Panc1 (cell line): Measurements from ENCODE around the gene PCNT. TPM values are rescaled to one million over a fixed set of nuclear protein-coding genes. Genes with fewer than 3 reads are reported as not detected.

Experiments
- ATAC-seq: fragments of 200-7000 bp; cut with Tn5 transposase; 2 replicates; pipeline ENCODE4 v1.9.1; 2020; ENCODE audit warnings: mild to moderate bottlenecking, moderate library complexity
- BruUV-seq: library from RNA; stranded (reverse); fragments of 400-500 nt; replicated peaks from 2 replicates; lab custom pipeline; 2021; lab: Mats Ljungman, UMichigan
- CTCF ChIA-PET: fragments of 300-600 bp; sonication (Branson Sonifier 250); formaldehyde crosslinking; loops from one replicate; lab custom pipeline; 2022; ENCODE audit warnings: antibody characterized with exemption; lab: Charles Lee
- POLR2A ChIA-PET: fragments of 300-600 bp; sonication (Branson Sonifier 250); formaldehyde crosslinking; loops from one replicate; lab custom pipeline; 2022; ENCODE audit warnings: antibody characterized with exemption; lab: Charles Lee
- DNase-seq: peaks from one replicate; pipeline ENCODE4 v3.0.0-alpha.2; 2010; ENCODE audit warnings: low read depth, low spot score
- H3K27ac ChIP-seq: 2 replicates; pipeline ENCODE4 v1.5.1; 2011; ENCODE audit warnings: mild to moderate bottlenecking, low read length, inconsistent platforms
- H3K27me3 ChIP-seq: fragments of 200-500 bp; sonication (Bioruptor generic); 2 replicates; pipeline ENCODE4 v1.6.0; 2014; ENCODE audit warnings: low read length, inconsistent platforms; ENCODE audit not compliant: control insufficient read depth, insufficient read depth
- H3K36me3 ChIP-seq: fragments of 200-500 bp; sonication (Bioruptor generic); 2 replicates; pipeline ENCODE4 v1.5.1; 2014; ENCODE audit warnings: inconsistent platforms, mild to moderate bottlenecking, low read length, moderate library complexity; ENCODE audit not compliant: control insufficient read depth, insufficient read depth
- H3K4me1 ChIP-seq: 2 replicates; pipeline ENCODE4 v1.5.1; 2011; ENCODE audit warnings: inconsistent platforms, mild to moderate bottlenecking, low read length, moderate library complexity; ENCODE audit not compliant: control insufficient read depth, insufficient read depth
- H3K4me3 ChIP-seq, 2 experiments: 2 replicates each; pipeline ENCODE4 v1.5.1; 2011 to 2012; ENCODE audit warnings: low read depth in 2 of 2, low read length in 2 of 2, mild to moderate bottlenecking in 2 of 2, inconsistent platforms in 1 of 2, moderate library complexity in 1 of 2
- H3K9me3 ChIP-seq: fragments of 200-500 bp; sonication (Bioruptor generic); 2 replicates; pipeline ENCODE4 v1.5.1; 2014; ENCODE audit warnings: low read depth, mild to moderate bottlenecking, inconsistent platforms, low read length, moderate library complexity; ENCODE audit not compliant: control insufficient read depth, insufficient read depth
- CTCF ChIP-seq: fragments of 450-650 bp; IDR thresholded peaks from 2 replicates; pipeline ENCODE4 v1.5.1; 2017; ENCODE audit warnings: mild to moderate bottlenecking
- POLR2AphosphoS5 ChIP-seq: IDR thresholded peaks from 2 replicates; pipeline ENCODE4 v1.6.1; 2012; ENCODE audit warnings: mild to moderate bottlenecking, low read depth, low read length, moderate library complexity
- REST ChIP-seq, 2 experiments: IDR thresholded peaks; 2 replicates each; pipeline ENCODE4 v1.6.1; 2011 to 2012; ENCODE audit warnings: low read depth in 2 of 2, control low read depth in 1 of 2, low read length in 1 of 2, mild to moderate bottlenecking in 1 of 2, moderate library complexity in 1 of 2; ENCODE audit not compliant: insufficient read depth in 1 of 2
- SIN3A ChIP-seq: IDR thresholded peaks from 2 replicates; pipeline ENCODE4 v1.6.1; 2012; ENCODE audit warnings: low read depth, mild to moderate bottlenecking, low read length, moderate library complexity, borderline replicate concordance; ENCODE audit not compliant: insufficient read depth
- TCF7L2 ChIP-seq: IDR thresholded peaks from 2 replicates; pipeline ENCODE4 v1.6.1; 2011; ENCODE audit warnings: mild to moderate bottlenecking, low read depth, low read length, inconsistent platforms
- in situ Hi-C: cut with HindIII; loops from 2 replicates; pipeline ENCODE4 v1.10.0; 2016; ENCODE audit warnings: low sequenced_read_pairs, low pct_unique_long_range_greater_than_20kb
- intact Hi-C: fragments of 100-400 bp; cut with micrococcal nuclease; formaldehyde crosslinking; loops from one replicate; pipeline ENCODE4 v1.10.0; 2022; ENCODE audit not compliant: unreplicated experiment
- total RNA-seq: library from RNA; stranded (reverse); gene quantifications from one replicate; pipeline ENCODE4 v1.2.1, GENCODE V29; 2021; ENCODE audit not compliant: unreplicated experiment

PCNT gene
- total RNA-seq, 1 experiment from 2014 or later: 44.3 TPM

- Histone ChIP-seq H3K9me3 (no peaks in the 10 kb centered on the region), H3K36me3 (peaks cover 6% of the 10 kb centered on the region; the same call in 1 of the 2 replicates), H3K4me3 (peak overlapping the region; percentile 89 to 91), H3K27ac (peak overlapping the region; percentile 90), H3K27me3 (no peaks in the 10 kb centered on the region), H3K4me1 (peaks cover 3% of the 10 kb centered on the region; the same call in 1 of the 2 replicates)
- BruUV-seq: no TSS peak
- TF ChIP-seq TCF7L2 (no peak), CTCF (no peak), SIN3A (no peak), REST (IDR thresholded peaks at IDR 0.05; ENCODE audit: insufficient read depth in 1 of 2, low read depth in 2 of 2, low read length in 1 of 2) (no peak), POLR2AphosphoS5 (no peak)
- POLR2A ChIA-PET: no interaction called here
- DNase-seq (no peak), ATAC-seq (peak; percentile 12)
- intact Hi-C loops (no loop called here), in situ Hi-C loops (no loop called here)
- CTCF ChIA-PET: no interaction called here
Measured at GRCh38 chr21:46457801-46458314, 133.9 kb downstream of the PCNT start.

- peak within 1 kb of the TSS; percentile 90 for H3K27ac ChIP-seq
- peaks cover 3% of the 10 kb centered on the region; the same call in 1 of the 2 replicates for H3K4me1 ChIP-seq
- ChIA-PET CTCF (no interaction called here), POLR2A (no interaction called here)
- no peaks in the 10 kb centered on the region for H3K9me3 ChIP-seq
- H3K36me3 ChIP-seq: peaks cover 9% of the 10 kb centered on the region; the same call in 1 of the 2 replicates
- in situ Hi-C loops (no loop called here), intact Hi-C loops (no loop called here)
- no peaks in the 10 kb centered on the region for H3K27me3 ChIP-seq
- ATAC-seq (peak; percentile 99), DNase-seq (peak; percentile 53)
- TF ChIP-seq SIN3A (peak; percentile 75; the same call in 1 of the 2 replicates), REST (IDR thresholded peaks at IDR 0.05; ENCODE audit: insufficient read depth in 1 of 2, low read depth in 2 of 2, low read length in 1 of 2) (no peak), TCF7L2 (no peak), POLR2AphosphoS5 (no peak; the same call in 1 of the 2 replicates), CTCF (no peak)
- peak within 1 kb of the TSS; percentile 89 to 91 for H3K4me3 ChIP-seq
- BruUV-seq: no TSS peak
Measured at GRCh38 chr21:46458315-46459023, 134.5 kb downstream of the PCNT start, which contains the start of gene DIP2A. DIP2A (plus strand) TSS chr21:46458891; CDS start chr21:46459132, 241 bp downstream.
